Lower leg skin (tissue), 4 donors: ENCODE data around the gene USP7. TPM values are rescaled to one million over a fixed set of nuclear protein-coding genes. Genes with fewer than 3 reads are reported as not detected.

Experiments
- DNase-seq, 2 donors: peaks; one replicate each; pipeline ENCODE4 v3.0.0-alpha.2; 2019; ENCODE audit warnings: low spot score in 2 of 2
- H3K4me3 ChIP-seq: fragments of 200-600 bp; sonication (generic); 2 replicates; pipeline ENCODE4 v1.5.1; 2017; ENCODE audit warnings: mild to moderate bottlenecking, low read depth; ENCODE audit not compliant: poor library complexity, severe bottlenecking
- POLR2A ChIP-seq, 2 donors: fragments of 450-650 bp; IDR thresholded peaks; one replicate each; pipeline ENCODE4 v1.6.1; 2016 to 2017; ENCODE audit warnings: antibody characterized with exemption in 2 of 2, mild to moderate bottlenecking in 1 of 2, moderate library complexity in 1 of 2
- WGBS, 2 donors: methylation state at CpG; one replicate each; pipeline ENCODE4 v1.1.5; 2018; 5-methylcytosine and 5-hydroxymethylcytosine counted together
- intact Hi-C: fragments of 100-400 bp; cut with DNase I; formaldehyde crosslinking; loops from one replicate; pipeline ENCODE4 v1.15.0; 2023; ENCODE audit warnings: low total_unique reads
- total RNA-seq, 4 donors: library from RNA; depleted of rRNA; stranded (reverse); fragments of >200 nt; gene quantifications; one replicate each; pipeline ENCODE4 v1.1.0, GENCODE V29; 2016
- TF ChIP-seq, protein P1 (sequence below), 3 donors: fragments of 450-650 bp; IDR thresholded peaks; one replicate each; pipeline ENCODE4 v1.5.1; 2016; ENCODE audit warnings: antibody characterized with exemption in 3 of 3, mild to moderate bottlenecking in 3 of 3, moderate library complexity in 2 of 3

The USP7 gene
- total RNA-seq, 4 donors from 2014 or later: 80.3 to 105 (median 91.8) TPM

DNA sequence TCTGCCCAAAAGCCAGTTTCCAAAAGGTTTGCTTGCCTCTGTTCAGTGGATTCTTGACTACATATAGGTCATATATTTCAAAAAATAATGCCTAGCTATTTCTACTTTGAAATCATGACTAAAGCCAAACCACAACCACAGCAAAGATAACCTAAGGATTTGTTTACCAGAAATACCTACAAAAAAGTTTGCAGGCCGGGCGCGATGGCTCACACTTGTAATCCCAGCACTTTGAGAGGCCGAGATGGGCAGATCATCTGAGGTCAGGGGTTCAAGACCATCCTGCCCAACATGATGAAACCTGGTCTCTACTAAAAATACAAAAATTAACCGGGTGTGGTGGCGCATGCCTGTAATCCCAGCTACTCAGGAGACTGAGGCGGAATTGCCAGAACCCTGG, 110.1 kb downstream of the USP7 start:
- whole genome bisulfite sequencing, 2 donors: 87 to 91% methylated on average over 7 of the region's 7 CpGs
- TF ChIP-seq POLR2A (IDR thresholded peaks at IDR 0.05): no peak
- no peak for DNase-seq
- H3K4me3 ChIP-seq: no peak overlapping the region
- intact Hi-C loops: no loop called here

DNA sequence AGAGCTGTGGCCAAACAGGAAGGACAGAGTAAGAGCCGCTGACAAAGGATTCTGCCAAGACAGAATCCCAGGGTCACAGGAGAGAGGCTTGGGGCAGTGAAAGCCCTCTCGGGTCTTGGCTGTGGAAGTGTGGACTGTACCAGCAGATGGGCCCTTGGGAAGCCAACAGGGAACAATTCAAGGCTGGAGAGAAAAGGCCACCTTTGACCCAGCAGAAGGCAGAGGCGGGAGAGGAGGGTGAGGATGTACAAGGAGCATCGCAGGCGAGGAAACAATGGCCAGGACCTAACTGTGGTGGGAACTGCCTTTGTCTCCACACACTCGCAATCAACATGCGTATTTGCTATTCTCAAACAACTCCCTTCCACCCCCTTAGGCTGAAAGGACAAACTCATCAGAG, 110.6 kb downstream of the USP7 start:
- WGBS, 2 donors: 81 to 85% methylated on average over 7 of the region's 7 CpGs

DNA sequence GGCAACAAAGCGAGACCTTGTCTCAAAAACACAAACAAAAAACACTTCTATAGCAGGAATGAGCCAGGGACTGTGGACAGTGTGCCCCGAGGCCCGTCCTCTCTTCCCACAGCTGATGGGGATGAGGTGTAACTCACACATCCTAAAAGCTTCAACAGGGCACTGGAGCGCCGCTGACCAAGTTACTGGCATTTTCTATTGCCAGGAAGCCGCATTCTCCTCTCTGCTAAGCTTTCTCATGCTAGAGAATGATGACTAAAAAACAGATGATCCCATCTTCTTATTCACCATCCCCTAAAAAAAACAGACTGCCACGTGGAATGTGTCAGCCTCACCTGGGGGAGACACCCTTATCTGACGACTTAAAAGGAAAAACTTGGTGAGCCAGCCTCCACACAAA, 111.2 kb downstream of the USP7 start:
- intact Hi-C loops: no loop called here
- TF ChIP-seq, protein P1, sequence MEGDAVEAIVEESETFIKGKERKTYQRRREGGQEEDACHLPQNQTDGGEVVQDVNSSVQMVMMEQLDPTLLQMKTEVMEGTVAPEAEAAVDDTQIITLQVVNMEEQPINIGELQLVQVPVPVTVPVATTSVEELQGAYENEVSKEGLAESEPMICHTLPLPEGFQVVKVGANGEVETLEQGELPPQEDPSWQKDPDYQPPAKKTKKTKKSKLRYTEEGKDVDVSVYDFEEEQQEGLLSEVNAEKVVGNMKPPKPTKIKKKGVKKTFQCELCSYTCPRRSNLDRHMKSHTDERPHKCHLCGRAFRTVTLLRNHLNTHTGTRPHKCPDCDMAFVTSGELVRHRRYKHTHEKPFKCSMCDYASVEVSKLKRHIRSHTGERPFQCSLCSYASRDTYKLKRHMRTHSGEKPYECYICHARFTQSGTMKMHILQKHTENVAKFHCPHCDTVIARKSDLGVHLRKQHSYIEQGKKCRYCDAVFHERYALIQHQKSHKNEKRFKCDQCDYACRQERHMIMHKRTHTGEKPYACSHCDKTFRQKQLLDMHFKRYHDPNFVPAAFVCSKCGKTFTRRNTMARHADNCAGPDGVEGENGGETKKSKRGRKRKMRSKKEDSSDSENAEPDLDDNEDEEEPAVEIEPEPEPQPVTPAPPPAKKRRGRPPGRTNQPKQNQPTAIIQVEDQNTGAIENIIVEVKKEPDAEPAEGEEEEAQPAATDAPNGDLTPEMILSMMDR (IDR thresholded peaks at IDR 0.05): no peak
- no peak for TF ChIP-seq POLR2A (IDR thresholded peaks at IDR 0.05)
- 75 to 79% methylated on average over 8 of the region's 8 CpGs for WGBS, 2 donors
- DNase-seq: no peak
- H3K4me3 ChIP-seq: no peak overlapping the region

More for the DNA sequence above, 110.6 kb downstream of the USP7 start:
- peak in 1 of 2 donors; percentile 66 for DNase-seq
- intact Hi-C loops: no loop called here
- no peak for TF ChIP-seq POLR2A (IDR thresholded peaks at IDR 0.05)
- TF ChIP-seq, protein P1 (IDR thresholded peaks at IDR 0.05): no peak
- H3K4me3 ChIP-seq: no peak overlapping the region

DNA sequence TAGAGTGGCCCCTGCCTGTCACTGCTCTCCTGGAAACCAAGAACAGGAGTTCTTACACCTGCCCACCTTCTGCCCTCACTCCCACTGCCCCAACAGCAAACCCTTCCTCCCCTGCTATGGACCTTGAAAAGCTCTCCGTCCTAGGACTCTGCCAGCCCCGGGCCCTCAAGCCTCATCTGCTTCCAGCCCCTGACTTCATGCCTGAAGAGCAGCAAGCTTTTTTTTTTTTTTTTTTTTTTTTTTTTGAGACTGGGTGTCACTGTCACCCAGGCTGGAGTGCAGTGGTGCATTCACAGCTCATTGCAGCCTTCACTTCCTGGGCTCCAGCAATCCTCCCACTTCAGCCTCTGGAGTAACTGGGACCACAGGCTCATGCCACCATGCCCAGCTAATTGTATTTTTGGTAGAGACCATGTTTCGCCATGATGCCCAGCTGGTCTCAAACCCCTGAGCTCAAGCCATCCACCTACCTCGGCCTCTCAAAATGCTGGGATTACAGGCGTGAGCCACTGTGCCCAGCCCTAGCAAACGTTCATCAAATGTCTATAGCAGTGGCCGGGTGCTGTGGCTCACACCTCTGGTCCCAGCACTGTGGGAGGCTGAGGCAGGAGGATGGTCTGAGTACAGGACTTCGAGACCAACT, 111.8 kb downstream of the USP7 start:
- TF ChIP-seq, protein P1 (IDR thresholded peaks at IDR 0.05): no peak
- no peak for TF ChIP-seq POLR2A (IDR thresholded peaks at IDR 0.05)
- no peak for DNase-seq
- WGBS, 2 donors: 88 to 95% methylated on average over 8 of the region's 8 CpGs
- intact Hi-C loops: no loop called here
- no peak overlapping the region for H3K4me3 ChIP-seq

DNA sequence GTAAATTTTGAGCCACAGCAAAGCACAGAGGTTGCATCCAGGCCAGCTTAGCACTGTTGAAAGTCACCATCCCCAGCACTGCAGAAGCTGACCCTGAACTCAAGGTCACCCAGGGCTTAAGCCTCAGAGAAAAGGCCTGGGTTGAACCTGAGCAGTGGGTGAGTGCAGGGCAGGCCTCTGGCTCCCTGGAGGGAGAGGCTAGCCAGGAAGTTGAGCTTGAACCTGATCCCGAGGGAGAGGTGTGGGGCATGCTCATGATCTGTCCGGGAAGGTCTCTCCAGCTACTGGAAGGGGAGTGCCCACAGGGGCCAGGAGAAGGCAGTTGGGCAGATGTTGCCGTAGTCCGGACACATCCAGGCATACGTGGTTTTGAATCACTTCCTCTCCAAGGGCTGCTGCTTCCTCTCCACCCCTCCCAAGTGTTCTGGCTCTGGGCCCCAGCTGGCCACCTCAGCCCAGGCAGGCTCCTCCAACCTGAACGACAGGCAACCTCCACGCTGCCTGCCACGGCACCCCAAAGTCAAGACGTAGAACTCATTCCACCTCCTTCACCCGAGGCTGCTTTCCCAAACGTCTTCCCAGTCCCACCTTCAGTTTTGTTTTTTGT, 113.3 kb downstream of the USP7 start:
- no peak overlapping the region for H3K4me3 ChIP-seq
- intact Hi-C loops: no loop called here
- WGBS, 2 donors: 31 to 45% methylated on average over 11 of the region's 11 CpGs
- DNase-seq: peak in 1 of 2 donors; percentile 87
- TF ChIP-seq, protein P1 (IDR thresholded peaks at IDR 0.05): peak in 1 of 3 donors; percentile 97
- TF ChIP-seq POLR2A (IDR thresholded peaks at IDR 0.05): no peak

DNA sequence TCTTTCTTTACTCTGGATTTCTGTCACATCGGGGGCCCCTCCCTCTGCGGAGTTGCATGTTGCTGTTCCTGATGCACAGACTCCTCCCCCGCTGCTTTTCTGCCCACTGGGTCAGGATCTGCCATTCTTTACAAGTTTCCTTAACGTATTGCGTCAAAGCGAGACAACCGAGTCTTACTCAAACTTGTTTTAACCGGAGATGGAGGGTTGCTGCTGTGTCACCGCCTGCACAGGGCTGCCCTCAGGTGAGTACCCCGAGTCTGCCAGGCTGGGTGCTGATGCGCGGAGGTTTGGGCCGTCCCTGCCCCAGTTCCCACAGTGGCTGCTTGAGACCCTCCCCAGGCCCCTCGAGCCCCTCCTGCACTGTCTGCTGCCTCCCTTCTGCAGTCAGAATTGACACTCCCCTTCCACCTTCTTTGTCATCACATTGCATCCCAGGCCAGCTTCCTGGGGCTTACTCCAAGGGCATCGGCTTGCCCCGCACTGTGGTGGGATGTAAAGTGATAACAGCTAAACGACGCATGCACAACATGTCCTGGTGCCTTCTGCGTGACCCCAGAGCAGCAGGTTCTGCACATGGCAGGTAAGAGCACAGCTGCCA, 114.2 kb downstream of the USP7 start:
- TF ChIP-seq, protein P1 (IDR thresholded peaks at IDR 0.05): no peak
- TF ChIP-seq POLR2A (IDR thresholded peaks at IDR 0.05): no peak
- WGBS, 2 donors: 81 to 83% methylated on average over 19 of the region's 19 CpGs
- H3K4me3 ChIP-seq: no peak overlapping the region
- peak in 1 of 2 donors; percentile 70 for DNase-seq
- intact Hi-C loops: no loop called here
